NCI-H1105 (cell line): ENCODE results near the gene ABCA8.
"Not testable (repeated sequence)": the region's sequence is repeated elsewhere in the genome, so short reads cannot be mapped to it uniquely, and the experiment has no call there.

ENCODE experiments used
- DNase-seq: peaks from one replicate; lab custom pipeline; 2025; lab: John Stamatoyannopoulos, UW

Gene ABCA8

GRCh38 chr17:68955181-68955841 lies at the start of gene ABCA8:
ABCA8 (minus strand) TSS chr17:68955392; CDS start chr17:68942034, 13,358 bp downstream.
- no peak for DNase-seq

- not testable (repeated sequence) for DNase-seq
Measured at GRCh38 chr17:69004759-69005158, 49.6 kb upstream of the ABCA8 start.

GRCh38 chr17:68999743-69000142 lies 44.6 kb upstream of the ABCA8 start:
- DNase-seq: not testable (repeated sequence)

- DNase-seq: no peak
Measured at GRCh38 chr17:68993112-68993511, 37.9 kb upstream of the ABCA8 start.

- DNase-seq: no peak
Measured at GRCh38 chr17:68987966-68988365, 32.8 kb upstream of the ABCA8 start.

- DNase-seq: no peak
Measured at GRCh38 chr17:68981288-68981687, 26.1 kb upstream of the ABCA8 start.

GRCh38 chr17:68973098-68973846 lies 18.1 kb upstream of the ABCA8 start:
- DNase-seq: no peak

GRCh38 chr17:68972119-68972704 lies 17.0 kb upstream of the ABCA8 start:
- no peak for DNase-seq

- no peak for DNase-seq
Measured at GRCh38 chr17:68969101-68969500, 13.9 kb upstream of the ABCA8 start.

GRCh38 chr17:68963958-68964357 lies 8.8 kb upstream of the ABCA8 start:
- DNase-seq: no peak

- no peak for DNase-seq
Measured at GRCh38 chr17:68961214-68961882, 6.2 kb upstream of the ABCA8 start.

- not testable (repeated sequence) for DNase-seq
Measured at GRCh38 chr17:68959117-68959516, 3.9 kb upstream of the ABCA8 start.

- DNase-seq: no peak
Measured at GRCh38 chr17:68957944-68958343, 2.8 kb upstream of the ABCA8 start.

- DNase-seq: no peak
Measured at GRCh38 chr17:68954146-68954896, 871 bp downstream of the ABCA8 start.

- no peak for DNase-seq
Measured at GRCh38 chr17:68953340-68953997, 1.7 kb downstream of the ABCA8 start.

GRCh38 chr17:68950725-68951124 lies 4.5 kb downstream of the ABCA8 start:
- no peak for DNase-seq

- DNase-seq: not testable (repeated sequence)
Measured at GRCh38 chr17:68947868-68948267, 7.3 kb downstream of the ABCA8 start.

GRCh38 chr17:68944435-68945035 lies 10.7 kb downstream of the ABCA8 start:
- DNase-seq: no peak

- not testable (repeated sequence) for DNase-seq
Measured at GRCh38 chr17:68943812-68944182, 11.4 kb downstream of the ABCA8 start.

GRCh38 chr17:68943123-68943811 lies 11.9 kb downstream of the ABCA8 start:
- no peak for DNase-seq
